Adrenal gland (tissue), 12 donors: Measurements from ENCODE around the gene SRR. TPM values are rescaled to one million over a fixed set of nuclear protein-coding genes. Genes with fewer than 3 reads are reported as not detected.

ENCODE experiments used
- DNase-seq, 7 donors: peaks; one replicate each; pipeline ENCODE4 v3.0.0-alpha.2; 2019 to 2020
- H3K27ac ChIP-seq, 5 donors: fragments of 200-600 bp; sonication (generic) in 4 of 5; 1 replicate in 3 of 5; 2 replicates in 2 of 5; pipeline versions ENCODE4 v1.5.1 to v1.8.0; 2016 to 2020; ENCODE audit warnings: mild to moderate bottlenecking in 1 of 5
- H3K27me3 ChIP-seq: fragments of 200-600 bp; 2 replicates; pipeline ENCODE4 v1.8.0; 2021
- H3K36me3 ChIP-seq, 2 donors: fragments of 200-600 bp; replicated peaks in 1 of 2; 1 replicate in 1 of 2; 2 replicates in 1 of 2; pipeline versions ENCODE4 v1.5.1 to v1.8.0; 2018 to 2022
- H3K4me1 ChIP-seq, 2 donors: fragments of 200-600 bp; replicated peaks in 1 of 2; 1 replicate in 1 of 2; 2 replicates in 1 of 2; pipeline versions ENCODE4 v1.5.1 to v1.8.0; 2018 to 2021
- H3K4me3 ChIP-seq, 4 donors: fragments of 200-600 bp; sonication (generic) in 3 of 4; one replicate each; pipeline ENCODE4 v1.5.1; 2016 to 2018
- H3K9me3 ChIP-seq, 3 donors: fragments of 200-600 bp; sonication (generic) in 1 of 3; replicated peaks in 1 of 3; 1 replicate in 2 of 3; 2 replicates in 1 of 3; pipeline versions ENCODE4 v1.5.1 to v1.8.0; 2016 to 2021
- POLR2A ChIP-seq, 2 donors: fragments of 450-650 bp; IDR thresholded peaks; one replicate each; pipeline ENCODE4 v1.6.1; 2017; ENCODE audit warnings: antibody characterized with exemption in 2 of 2, mild to moderate bottlenecking in 2 of 2, moderate library complexity in 1 of 2
- WGBS, 4 donors: extraction: QIAGEN DNeasy Blood & Tissue Kit in 2 of 4; methylation state at CpG; one replicate each; pipeline versions ENCODE4 v1.1.5 to v1.1.7; 2013 to 2017; 5-methylcytosine and 5-hydroxymethylcytosine counted together
- intact Hi-C, 2 donors: fragments of 100-400 bp; cut with DNase I; formaldehyde crosslinking; loops; one replicate each; pipeline versions ENCODE4 v1.14.1 to v1.15.0; 2022 to 2023
- polyA plus RNA-seq, 3 donors: library from polyadenylated mRNA; stranded (reverse); fragments of 200-250 nt in 2 of 3; fragments of 350-450 nt in 1 of 3; fragmentation: Illumina TruSeq in 1 of 3; extraction: RNeasy Lipid Tissue Mini Kit (QIAGEN cat#74804) in 1 of 3; gene quantifications; one replicate each; pipeline ENCODE4 v1.2.3, GENCODE V29; 2013 to 2014
- total RNA-seq, 9 donors: library from RNA; depleted of rRNA in 4 of 9; stranded (reverse); fragments of >200 nt in 4 of 9; fragments of 120-200 nt in 1 of 9; fragmentation: NEBNext Ultra II Directional in 1 of 9; extraction: Animal tissue kit (Norgen Biotek cat#: 25700) in 1 of 9; gene quantifications; one replicate each; pipeline versions ENCODE4 v1.1.0 to v1.2.4, GENCODE V29; 2013 to 2023
- TF ChIP-seq, protein P1 (sequence below), 6 experiments: fragments of 450-650 bp in 4 of 6; fragments of 200-600 bp in 2 of 6; sonication (generic) in 1 of 6; IDR thresholded peaks; 1 replicate in 5 of 6; 2 replicates in 1 of 6; pipeline versions ENCODE4 v1.5.1 to v1.8.0; 2016 to 2021; ENCODE audit warnings: antibody characterized with exemption in 6 of 6, mild to moderate bottlenecking in 2 of 6, moderate library complexity in 1 of 6
- donor health status: healthy with polysubstance abuse.
- donor health status: Bipolar disorder and iron deficiency.
- donor health status: DM: yes; HTN: yes; CAD: no.
- donor health status: DM: no; HTN: no; CAD: no.
- donor health status: DM: no; HTN: no; CAD: no.
- donor health status: DM: yes; HTN: yes; CAD: no.

Gene SRR
- total and polyA plus RNA-seq, 12 donors = 3.8 to 58.6 (median 17.1) TPM

DNA sequence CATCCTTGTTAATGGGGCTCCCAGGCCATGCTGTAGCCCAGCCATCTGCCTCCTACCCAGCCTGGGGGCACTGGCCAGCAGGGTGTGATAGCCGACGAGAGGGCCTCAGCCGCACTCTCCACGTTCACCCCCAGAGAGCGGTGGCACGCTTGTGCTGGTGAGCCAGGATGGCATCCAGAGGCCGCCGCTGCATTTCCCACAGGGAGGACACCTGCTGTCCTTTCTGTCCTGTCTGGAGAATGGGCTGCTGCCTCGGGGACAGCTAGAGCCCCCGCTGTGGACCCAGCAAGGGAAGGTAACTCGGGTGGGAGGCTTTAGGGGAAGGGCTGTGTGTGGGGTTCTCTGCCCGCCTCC, 61.0 kb downstream of the SRR start:
- no peak overlapping the region for H3K27ac ChIP-seq
- intact Hi-C loops = no loop called here
- WGBS, 4 donors = 87 to 97% (median 88%) methylated on average over 11 to 12 of the region's 12 CpGs
- peaks cover 0 to under 1% of the 10 kb centered on the region in 2 donors for H3K4me1 ChIP-seq
- peaks cover 0 to 39% of the 10 kb centered on the region in 2 donors for H3K36me3 ChIP-seq
- TF ChIP-seq, protein P1, sequence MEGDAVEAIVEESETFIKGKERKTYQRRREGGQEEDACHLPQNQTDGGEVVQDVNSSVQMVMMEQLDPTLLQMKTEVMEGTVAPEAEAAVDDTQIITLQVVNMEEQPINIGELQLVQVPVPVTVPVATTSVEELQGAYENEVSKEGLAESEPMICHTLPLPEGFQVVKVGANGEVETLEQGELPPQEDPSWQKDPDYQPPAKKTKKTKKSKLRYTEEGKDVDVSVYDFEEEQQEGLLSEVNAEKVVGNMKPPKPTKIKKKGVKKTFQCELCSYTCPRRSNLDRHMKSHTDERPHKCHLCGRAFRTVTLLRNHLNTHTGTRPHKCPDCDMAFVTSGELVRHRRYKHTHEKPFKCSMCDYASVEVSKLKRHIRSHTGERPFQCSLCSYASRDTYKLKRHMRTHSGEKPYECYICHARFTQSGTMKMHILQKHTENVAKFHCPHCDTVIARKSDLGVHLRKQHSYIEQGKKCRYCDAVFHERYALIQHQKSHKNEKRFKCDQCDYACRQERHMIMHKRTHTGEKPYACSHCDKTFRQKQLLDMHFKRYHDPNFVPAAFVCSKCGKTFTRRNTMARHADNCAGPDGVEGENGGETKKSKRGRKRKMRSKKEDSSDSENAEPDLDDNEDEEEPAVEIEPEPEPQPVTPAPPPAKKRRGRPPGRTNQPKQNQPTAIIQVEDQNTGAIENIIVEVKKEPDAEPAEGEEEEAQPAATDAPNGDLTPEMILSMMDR (IDR thresholded peaks at IDR 0.05) = no peak
- TF ChIP-seq POLR2A (IDR thresholded peaks at IDR 0.05) = no peak
- no peak overlapping the region for H3K4me3 ChIP-seq
- no peaks in the 10 kb centered on the region for H3K27me3 ChIP-seq
- DNase-seq = no peak
- no peaks in the 10 kb centered on the region for H3K9me3 ChIP-seq

DNA sequence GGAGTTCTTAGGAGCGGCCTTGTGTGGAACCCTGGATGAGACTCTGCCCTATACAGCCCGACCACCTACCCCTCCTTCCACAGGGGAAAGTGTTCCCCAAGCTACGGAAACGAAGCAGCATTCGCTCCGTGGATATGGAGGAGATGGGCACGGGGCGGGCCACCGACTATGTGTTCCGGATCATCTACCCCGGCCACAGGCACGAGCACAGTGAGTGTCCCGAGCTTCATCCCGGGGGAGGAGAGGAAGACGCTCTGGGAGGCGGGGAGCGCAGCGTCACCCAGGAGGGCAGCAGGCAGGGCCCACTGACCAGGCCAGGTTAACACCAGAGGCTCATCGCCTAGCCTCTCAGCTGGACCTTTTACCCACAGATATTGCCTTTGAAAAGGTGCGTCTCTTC, 61.4 kb downstream of the SRR start:
- Histone ChIP-seq H3K27me3 (no peaks in the 10 kb centered on the region), H3K4me1 (no peaks in the 10 kb centered on the region), H3K27ac (no peak overlapping the region), H3K9me3 (no peaks in the 10 kb centered on the region), H3K4me3 (no peak overlapping the region), H3K36me3 (peaks cover 0 to 39% of the 10 kb centered on the region in 2 donors)
- TF ChIP-seq, protein P1 (IDR thresholded peaks at IDR 0.05) = no peak
- no peak for TF ChIP-seq POLR2A (IDR thresholded peaks at IDR 0.05)
- no peak for DNase-seq
- WGBS, 4 donors = 94 to 95% (median 94%) methylated on average over 19 to 20 of the region's 20 CpGs
- intact Hi-C loops = no loop called here

DNA sequence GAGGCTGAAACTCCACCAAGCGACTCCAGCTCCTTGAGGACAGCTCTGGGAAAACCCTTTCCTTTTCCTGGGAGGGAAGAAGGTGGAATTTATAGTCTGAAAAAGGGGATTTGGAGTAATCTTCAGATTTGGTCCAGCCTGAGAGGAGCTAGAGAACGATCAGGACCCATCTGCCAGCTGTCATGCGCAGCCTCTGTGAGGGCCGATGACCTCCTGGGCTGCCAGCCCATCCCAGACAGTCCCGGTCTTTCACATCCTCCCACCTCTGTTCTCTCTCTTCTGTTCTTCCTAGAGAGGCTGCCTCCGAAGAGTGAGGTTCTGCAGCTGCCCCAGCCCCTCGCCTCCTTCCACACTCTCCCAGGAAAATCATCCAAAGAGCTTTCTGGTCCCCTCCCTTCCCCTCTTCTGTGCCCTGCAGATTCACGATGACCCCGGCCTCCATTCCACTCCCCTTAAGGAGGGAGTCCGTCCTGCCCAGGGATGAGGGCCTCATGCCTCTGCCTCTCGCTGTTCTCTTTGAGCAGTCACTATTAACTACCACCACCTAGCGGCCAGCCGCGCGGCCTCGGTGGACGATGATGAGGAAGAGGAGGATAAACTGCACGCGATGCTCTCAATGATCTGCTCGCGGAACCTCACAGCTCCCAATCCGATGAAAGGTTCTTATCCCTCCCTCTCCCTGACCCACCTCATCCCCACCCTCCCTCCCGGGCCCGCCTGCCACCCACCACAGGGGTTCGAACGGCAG, 63.2 kb downstream of the SRR start:
- Histone ChIP-seq H3K27ac (no peak overlapping the region), H3K27me3 (no peaks in the 10 kb centered on the region), H3K36me3 (peaks cover 0 to 37% of the 10 kb centered on the region in 2 donors), H3K9me3 (no peaks in the 10 kb centered on the region), H3K4me3 (no peak overlapping the region), H3K4me1 (no peaks in the 10 kb centered on the region)
- intact Hi-C loops = no loop called here
- no peak for DNase-seq
- TF ChIP-seq, protein P1 (IDR thresholded peaks at IDR 0.05) = peak in 1 of 6 experiments; percentile 3
- TF ChIP-seq POLR2A (IDR thresholded peaks at IDR 0.05) = no peak
- 85 to 91% (median 87%) methylated on average over 24 to 26 of the region's 26 CpGs for WGBS, 4 donors

DNA sequence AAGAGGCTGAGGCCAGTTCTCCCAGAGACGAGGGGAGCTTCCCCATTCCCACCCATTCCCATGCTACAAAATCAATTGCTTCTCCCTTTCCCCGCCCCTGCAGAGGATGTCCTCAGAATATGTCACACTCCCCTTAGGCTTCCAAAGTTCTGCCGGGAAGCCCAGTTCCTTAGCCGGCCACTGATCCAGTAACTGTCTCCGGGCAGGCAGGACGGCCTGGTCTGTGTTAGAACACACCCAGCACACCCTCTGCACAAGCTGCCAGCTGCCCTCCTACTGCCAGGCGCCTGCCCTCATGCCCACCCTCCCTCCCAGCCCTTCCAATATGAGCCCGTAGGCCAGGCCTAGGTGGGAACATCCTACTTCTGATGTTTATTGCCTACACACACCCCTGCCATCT, 64.6 kb downstream of the SRR start:
- no peaks in the 10 kb centered on the region for H3K4me1 ChIP-seq
- no peaks in the 10 kb centered on the region for H3K9me3 ChIP-seq
- intact Hi-C loops = no loop called here
- 86 to 98% (median 88%) methylated on average over 1 to 8 of the region's 8 CpGs for WGBS, 4 donors
- H3K27ac ChIP-seq = no peak overlapping the region
- no peaks in the 10 kb centered on the region for H3K27me3 ChIP-seq
- no peak overlapping the region for H3K4me3 ChIP-seq
- DNase-seq = no peak
- no peak for TF ChIP-seq POLR2A (IDR thresholded peaks at IDR 0.05)
- TF ChIP-seq, protein P1 (IDR thresholded peaks at IDR 0.05) = no peak
- peaks cover 0 to 30% of the 10 kb centered on the region in 2 donors for H3K36me3 ChIP-seq
